Measurements from ENCODE around the gene PDGFC. TPM values are rescaled to one million over a fixed set of nuclear protein-coding genes. Genes with fewer than 3 reads are reported as not detected.

Gene PDGFC
- total and polyA plus RNA-seq, 2 of the 13 experiments (the other 11 are each of a cell fraction or from before 2014, with no cell fraction given) = 4.6 to 9.1 TPM

DNA sequence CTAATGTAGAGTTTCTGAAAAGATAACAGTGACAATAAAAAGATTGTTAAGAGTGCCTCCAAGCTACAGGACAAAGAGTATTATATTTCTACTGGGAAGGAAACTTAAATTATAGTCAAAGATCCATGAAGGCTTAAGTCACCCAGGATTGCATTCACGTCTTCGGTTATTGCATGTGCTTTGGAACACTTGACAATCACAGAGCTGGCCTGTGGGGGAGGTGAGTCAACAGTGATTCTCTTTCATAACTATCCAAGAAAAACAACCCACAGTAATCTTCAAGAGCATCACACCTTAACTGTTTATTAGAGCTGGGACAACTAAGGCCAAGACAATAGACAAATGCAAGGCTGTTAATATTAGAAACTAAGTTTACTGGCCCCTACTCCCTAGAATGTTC, 40.3 kb downstream of the PDGFC start (continued):
- TF ChIP-seq JARID2 (CRISPR knock-in tag; IDR thresholded peaks at IDR 0.05; ENCODE audit: insufficient replicate concordance) = no peak
- TF ChIP-seq CEBPB (IDR thresholded peaks at IDR 0.05; ENCODE audit: borderline replicate concordance, low read depth, low read length) = peak; percentile 73
- TF ChIP-seq, protein P1, sequence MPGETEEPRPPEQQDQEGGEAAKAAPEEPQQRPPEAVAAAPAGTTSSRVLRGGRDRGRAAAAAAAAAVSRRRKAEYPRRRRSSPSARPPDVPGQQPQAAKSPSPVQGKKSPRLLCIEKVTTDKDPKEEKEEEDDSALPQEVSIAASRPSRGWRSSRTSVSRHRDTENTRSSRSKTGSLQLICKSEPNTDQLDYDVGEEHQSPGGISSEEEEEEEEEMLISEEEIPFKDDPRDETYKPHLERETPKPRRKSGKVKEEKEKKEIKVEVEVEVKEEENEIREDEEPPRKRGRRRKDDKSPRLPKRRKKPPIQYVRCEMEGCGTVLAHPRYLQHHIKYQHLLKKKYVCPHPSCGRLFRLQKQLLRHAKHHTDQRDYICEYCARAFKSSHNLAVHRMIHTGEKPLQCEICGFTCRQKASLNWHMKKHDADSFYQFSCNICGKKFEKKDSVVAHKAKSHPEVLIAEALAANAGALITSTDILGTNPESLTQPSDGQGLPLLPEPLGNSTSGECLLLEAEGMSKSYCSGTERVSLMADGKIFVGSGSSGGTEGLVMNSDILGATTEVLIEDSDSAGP (CRISPR knock-in tag; IDR thresholded peaks at IDR 0.05; ENCODE audit: borderline replicate concordance) = no peak
- no peak for TF ChIP-seq GFI1 (CRISPR knock-in tag; IDR thresholded peaks at IDR 0.05; ENCODE audit: borderline replicate concordance)
- TF ChIP-seq ZNF546 (CRISPR knock-in tag; conservative IDR thresholded peaks at IDR 0.05) = no peak
- TF ChIP-seq KLF15 (CRISPR knock-in tag; IDR thresholded peaks at IDR 0.05; ENCODE audit: borderline replicate concordance) = no peak
- TF ChIP-seq ZNF772 (CRISPR knock-in tag; IDR thresholded peaks at IDR 0.05) = no peak
- TF ChIP-seq, protein P2, sequence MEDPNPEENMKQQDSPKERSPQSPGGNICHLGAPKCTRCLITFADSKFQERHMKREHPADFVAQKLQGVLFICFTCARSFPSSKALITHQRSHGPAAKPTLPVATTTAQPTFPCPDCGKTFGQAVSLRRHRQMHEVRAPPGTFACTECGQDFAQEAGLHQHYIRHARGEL (CRISPR knock-in tag; IDR thresholded peaks at IDR 0.05) = no peak
- TF ChIP-seq ETV5 (CRISPR knock-in tag; IDR thresholded peaks at IDR 0.05; ENCODE audit: borderline replicate concordance) = no peak
- TF ChIP-seq GPBP1L1 (CRISPR knock-in tag; IDR thresholded peaks at IDR 0.05) = no peak
- TF ChIP-seq NFATC3 (CRISPR knock-in tag; IDR thresholded peaks at IDR 0.05) = no peak
- no peak for TF ChIP-seq ZNF430 (CRISPR knock-in tag; IDR thresholded peaks at IDR 0.05)
- no peak for TF ChIP-seq EZH2 (conservative IDR thresholded peaks at IDR 0.05; ENCODE audit: low read depth, low read length)
- no peak for TF ChIP-seq FOXA1 (IDR thresholded peaks at IDR 0.05)
- peak; percentile 73 for TF ChIP-seq FOXA1 (CRISPR knock-in tag; IDR thresholded peaks at IDR 0.05)
- TF ChIP-seq ZNF724P (CRISPR knock-in tag; IDR thresholded peaks at IDR 0.05; ENCODE audit: borderline replicate concordance) = no peak
- TF ChIP-seq RORA (CRISPR knock-in tag; IDR thresholded peaks at IDR 0.05) = no peak
- no peak for TF ChIP-seq ZNF180 (CRISPR knock-in tag; IDR thresholded peaks at IDR 0.05; ENCODE audit: borderline replicate concordance, low read depth)
- TF ChIP-seq NFE2L2 (IDR thresholded peaks at IDR 0.05; ENCODE audit: low read length) = no peak
- no peak for TF ChIP-seq ZNF660 (CRISPR knock-in tag; IDR thresholded peaks at IDR 0.05; ENCODE audit: borderline replicate concordance, low read depth)
- peak; percentile 75 for TF ChIP-seq TCF7 (IDR thresholded peaks at IDR 0.05; ENCODE audit: low read depth)
- TF ChIP-seq NCOR1 (IDR thresholded peaks at IDR 0.05; ENCODE audit: borderline replicate concordance, low read length) = no peak
- TF ChIP-seq, protein P3, sequence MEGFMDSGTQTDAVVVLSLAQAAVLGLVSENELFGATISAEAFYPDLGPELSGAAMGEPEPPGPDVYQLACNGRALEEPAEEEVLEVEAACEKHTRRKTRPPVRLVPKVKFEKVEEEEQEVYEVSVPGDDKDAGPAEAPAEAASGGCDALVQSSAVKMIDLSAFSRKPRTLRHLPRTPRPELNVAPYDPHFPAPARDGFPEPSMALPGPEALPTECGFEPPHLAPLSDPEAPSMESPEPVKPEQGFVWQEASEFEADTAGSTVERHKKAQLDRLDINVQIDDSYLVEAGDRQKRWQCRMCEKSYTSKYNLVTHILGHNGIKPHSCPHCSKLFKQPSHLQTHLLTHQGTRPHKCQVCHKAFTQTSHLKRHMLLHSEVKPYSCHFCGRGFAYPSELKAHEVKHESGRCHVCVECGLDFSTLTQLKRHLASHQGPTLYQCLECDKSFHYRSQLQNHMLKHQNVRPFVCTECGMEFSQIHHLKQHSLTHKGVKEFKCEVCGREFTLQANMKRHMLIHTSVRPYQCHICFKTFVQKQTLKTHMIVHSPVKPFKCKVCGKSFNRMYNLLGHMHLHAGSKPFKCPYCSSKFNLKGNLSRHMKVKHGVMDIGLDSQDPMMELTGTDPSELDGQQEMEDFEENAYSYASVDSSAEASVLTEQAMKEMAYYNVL (CRISPR knock-in tag; IDR thresholded peaks at IDR 0.05; ENCODE audit: borderline replicate concordance) = no peak
- 0 out of 2 replicates have a peak, but pooled peaks have one; percentile 24 for TF ChIP-seq KMT2B (CRISPR knock-in tag; IDR thresholded peaks at IDR 0.05)
- TF ChIP-seq, protein P4, sequence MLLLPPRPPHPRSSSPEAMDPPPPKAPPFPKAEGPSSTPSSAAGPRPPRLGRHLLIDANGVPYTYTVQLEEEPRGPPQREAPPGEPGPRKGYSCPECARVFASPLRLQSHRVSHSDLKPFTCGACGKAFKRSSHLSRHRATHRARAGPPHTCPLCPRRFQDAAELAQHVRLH (CRISPR knock-in tag; IDR thresholded peaks at IDR 0.05; ENCODE audit: borderline replicate concordance, low read depth) = no peak
- no peak for TF ChIP-seq ZNF383 (CRISPR knock-in tag; IDR thresholded peaks at IDR 0.05; ENCODE audit: borderline replicate concordance)
- TF ChIP-seq ZNF713 (CRISPR knock-in tag; IDR thresholded peaks at IDR 0.05) = no peak
- TF ChIP-seq ZNF326 (CRISPR knock-in tag; IDR thresholded peaks at IDR 0.05; ENCODE audit: borderline replicate concordance) = no peak

Data from HepG2 (cell line).